GM19468 (cell line): ENCODE measurements around the gene MROH2A.
"Not testable (repeated sequence)": the region's sequence is repeated elsewhere in the genome, so short reads cannot be mapped to it uniquely, and the experiment has no call there.

Experiments used
- ATAC-seq: cut with Tn5 transposase; IDR thresholded peaks from one replicate; pipeline ENCODE4 v1.9.1; 2021; ENCODE audit warnings: mild to moderate bottlenecking, moderate library complexity, moderate number of reproducible peaks; ENCODE audit not compliant: unreplicated experiment; ENCODE audit errors: extremely low read depth

Gene MROH2A

GRCh38 chr2:233778030-233778429 lies at the start of gene MROH2A:
Gene MROH2A, plus strand, starts transcription at chr2:233778330. Its CDS starts 1,029 bp downstream, at chr2:233779359.
- no peak for ATAC-seq

- no peak for ATAC-seq
Observed at GRCh38 chr2:233728723-233729301, 49.3 kb upstream of the MROH2A start, which contains the start of gene UGT1A3. Gene UGT1A3, plus strand, starts transcription at chr2:233729042. Its CDS starts 85 bp downstream, at chr2:233729127.

GRCh38 chr2:233736868-233737653 lies 41.1 kb upstream of the MROH2A start:
- not testable (repeated sequence) for ATAC-seq

- no peak for ATAC-seq
Observed at GRCh38 chr2:233740870-233741269, 37.3 kb upstream of the MROH2A start.

- no peak for ATAC-seq
Observed at GRCh38 chr2:233743464-233744259, 34.5 kb upstream of the MROH2A start.

- no peak for ATAC-seq
Observed at GRCh38 chr2:233745073-233745755, 32.9 kb upstream of the MROH2A start.

- ATAC-seq = not testable (repeated sequence)
Observed at GRCh38 chr2:233745838-233746237, 32.3 kb upstream of the MROH2A start.

GRCh38 chr2:233746475-233747282 lies 31.5 kb upstream of the MROH2A start:
- no peak for ATAC-seq

GRCh38 chr2:233747283-233747544 lies 30.9 kb upstream of the MROH2A start:
- no peak for ATAC-seq

GRCh38 chr2:233750689-233751088 lies 27.4 kb upstream of the MROH2A start:
- ATAC-seq = not testable (repeated sequence)

GRCh38 chr2:233751212-233752009 lies 26.7 kb upstream of the MROH2A start:
- not testable (repeated sequence) for ATAC-seq

GRCh38 chr2:233754872-233755611 lies 23.1 kb upstream of the MROH2A start:
- no peak for ATAC-seq

GRCh38 chr2:233756429-233757081 lies 21.6 kb upstream of the MROH2A start:
- ATAC-seq = no peak

- ATAC-seq = no peak
Observed at GRCh38 chr2:233758141-233758540, 20.0 kb upstream of the MROH2A start.

GRCh38 chr2:233758849-233759248 lies 19.3 kb upstream of the MROH2A start:
- no peak for ATAC-seq

- ATAC-seq = no peak
Observed at GRCh38 chr2:233760043-233760442, 18.1 kb upstream of the MROH2A start, which contains the start of gene UGT1A1. Gene UGT1A1, plus strand, starts transcription at chr2:233760270. Its CDS starts 18 bp downstream, at chr2:233760288.

GRCh38 chr2:233761040-233761769 lies 16.9 kb upstream of the MROH2A start:
- ATAC-seq = no peak
